Raji (cell line): ENCODE data around the gene KATNAL2.

Source experiments
- POLR2A ChIP-seq: IDR thresholded peaks from 2 replicates; pipeline ENCODE4 v1.6.1; 2011; ENCODE audit warnings: low read depth, low read length, control low read depth; ENCODE audit not compliant: insufficient read depth

The KATNAL2 gene

DNA sequence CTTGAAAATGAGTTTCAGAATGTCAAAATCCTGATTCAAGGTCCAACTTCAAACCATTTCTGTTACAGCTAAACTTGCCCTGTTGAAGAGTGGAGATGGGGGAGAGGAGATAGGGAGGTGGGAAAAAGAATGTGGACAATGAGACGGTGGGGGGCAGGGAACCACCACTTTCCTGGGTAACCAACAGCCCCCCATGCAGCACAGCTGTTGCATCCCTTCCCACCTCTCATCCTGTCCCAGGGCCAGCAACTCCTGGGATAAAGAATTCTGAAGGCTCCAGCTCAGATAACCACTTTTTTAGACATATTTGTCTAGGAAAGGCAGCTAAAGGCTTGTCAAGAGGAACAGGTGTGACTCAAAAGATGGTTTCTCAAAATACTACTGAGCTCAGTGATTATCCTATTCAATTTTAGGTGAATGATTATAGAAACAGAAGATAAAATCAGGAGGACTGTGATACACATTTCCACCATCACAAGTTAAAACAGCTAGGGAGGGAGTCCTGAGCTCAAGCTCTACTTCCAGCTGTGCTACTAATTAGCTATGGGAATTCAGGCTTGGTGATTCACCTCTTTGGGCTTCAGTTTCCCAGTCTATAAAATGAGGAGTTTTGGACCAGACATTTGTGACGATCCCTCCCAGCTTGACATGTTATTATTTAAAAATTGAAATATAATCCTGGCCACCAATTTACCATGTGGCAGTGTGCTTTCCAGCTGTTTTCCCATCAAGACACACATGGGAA, 196.6 kb downstream of the KATNAL2 start:
- no peak for TF ChIP-seq POLR2A

DNA sequence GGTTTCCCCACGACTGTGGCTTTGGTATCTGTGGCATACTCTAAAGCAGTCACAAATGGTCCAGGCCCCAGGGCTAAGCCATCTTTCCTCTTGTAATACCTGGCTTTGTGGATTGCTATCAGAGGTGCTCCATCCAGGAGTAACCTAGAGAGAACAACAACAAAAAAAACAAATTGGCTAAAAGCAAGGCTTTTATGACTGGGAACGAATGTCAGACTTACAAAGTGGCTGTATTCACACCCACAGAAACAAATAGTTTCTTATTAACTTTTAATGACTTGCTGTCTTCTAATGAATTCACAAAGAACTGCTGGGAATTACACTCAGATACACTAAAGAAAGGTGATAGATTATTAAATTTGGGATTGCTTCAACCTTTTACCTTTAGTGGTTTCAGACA, 197.8 kb downstream of the KATNAL2 start:
- TF ChIP-seq POLR2A = no peak

- no peak for TF ChIP-seq POLR2A
These were observed 201.6 kb downstream of the KATNAL2 start for GRCh38 chr18:47118981-47119380.

DNA sequence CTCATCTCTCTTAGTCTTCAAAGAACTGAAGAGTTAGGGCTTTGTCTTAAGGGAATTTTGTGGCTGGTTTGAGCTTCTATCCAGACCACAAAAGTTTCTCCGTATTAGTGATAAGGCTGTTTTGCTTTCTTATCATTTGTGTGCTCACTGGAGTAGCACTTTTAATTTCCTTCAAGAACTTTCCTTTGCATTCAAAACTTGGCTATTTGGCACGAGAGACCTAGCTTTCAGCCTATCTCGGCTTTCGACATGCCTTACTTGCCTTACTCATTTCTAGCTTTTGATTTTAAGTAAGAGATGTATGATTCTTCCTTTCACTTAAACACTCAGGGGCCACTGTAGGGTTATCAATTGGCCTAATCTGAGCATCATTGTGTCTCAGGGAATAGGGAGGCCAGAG, 203.0 kb downstream of the KATNAL2 start:
- TF ChIP-seq POLR2A = no peak

GRCh38 chr18:47121146-47121545, 203.7 kb downstream of the KATNAL2 start:
- TF ChIP-seq POLR2A = no peak

DNA sequence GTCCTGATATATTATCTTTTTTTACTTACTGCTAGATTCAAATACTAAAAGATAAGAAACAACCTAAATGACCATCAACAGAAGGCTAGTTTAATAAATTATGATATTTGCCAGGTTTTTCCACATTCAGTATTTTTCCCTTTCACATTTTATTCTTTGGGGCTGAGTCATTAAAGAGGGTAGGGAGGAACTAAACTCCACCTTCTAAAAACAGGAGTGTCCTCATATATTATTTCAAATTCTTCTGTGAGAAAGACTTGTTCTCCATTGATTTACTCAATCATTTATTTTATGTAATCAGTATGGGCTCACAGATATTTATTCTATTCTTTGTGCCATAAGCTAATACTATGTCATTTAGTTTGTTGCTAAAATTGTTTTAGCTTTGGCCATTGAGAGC, 223.9 kb downstream of the KATNAL2 start:
- TF ChIP-seq POLR2A = no peak

GRCh38 chr18:47143153-47143552, 225.8 kb downstream of the KATNAL2 start:
- no peak for TF ChIP-seq POLR2A

- TF ChIP-seq POLR2A = no peak
These were observed 226.6 kb downstream of the KATNAL2 start for GRCh38 chr18:47143899-47144485.

DNA sequence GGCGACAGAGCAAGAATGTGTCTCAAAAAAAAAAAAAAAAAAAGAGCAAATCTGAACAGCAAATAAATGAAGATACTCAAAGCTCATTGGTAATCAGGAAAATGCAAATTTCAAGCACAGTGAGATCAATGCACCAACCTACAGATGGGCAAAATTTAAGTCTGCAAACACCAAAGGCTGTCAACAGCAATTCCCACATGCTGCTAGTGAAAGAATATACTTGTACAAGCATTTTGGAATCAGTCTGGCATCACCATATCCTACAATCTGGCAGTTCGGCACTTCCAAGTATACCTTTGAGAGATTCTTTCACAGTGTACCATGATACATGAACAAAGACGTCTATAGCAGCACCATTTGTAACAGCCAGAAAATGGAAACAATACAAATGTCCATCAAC, 228.8 kb downstream of the KATNAL2 start:
- TF ChIP-seq POLR2A = no peak

- TF ChIP-seq POLR2A = no peak
These were observed 232.1 kb downstream of the KATNAL2 start for GRCh38 chr18:47149457-47150028.

- TF ChIP-seq POLR2A = peak; percentile 91
These were observed 232.8 kb downstream of the KATNAL2 start, which contains the start of gene HDHD2 for GRCh38 chr18:47150029-47150823. Gene HDHD2, minus strand, starts transcription at chr18:47150500. Its CDS starts 14,061 bp downstream, at chr18:47136439.

DNA sequence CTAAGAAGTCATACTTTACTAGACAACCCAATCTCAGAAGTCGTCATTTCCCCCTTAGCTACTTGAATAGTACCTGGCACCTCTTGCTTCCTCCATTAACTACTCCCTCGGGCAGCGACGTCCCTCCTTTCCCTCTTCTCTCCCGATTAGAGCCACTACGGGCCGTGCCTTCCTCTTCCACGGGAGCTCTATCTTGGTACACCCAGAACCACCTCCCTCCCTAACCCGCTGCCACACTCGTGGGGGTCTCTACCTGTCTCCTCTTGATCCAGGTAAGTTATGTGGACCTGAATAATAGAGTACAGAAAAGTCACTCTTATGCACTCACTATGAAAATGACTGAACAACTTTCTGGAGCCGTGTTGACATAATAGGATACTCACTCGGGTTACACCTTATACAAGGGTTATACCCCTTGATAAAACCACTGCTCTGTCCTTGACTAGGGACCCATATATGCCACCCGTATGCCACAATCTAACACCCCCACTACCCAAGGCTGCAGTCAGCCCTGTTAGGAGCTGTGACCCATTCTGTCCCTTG, 233.5 kb downstream of the KATNAL2 start:
- TF ChIP-seq POLR2A = no peak

GRCh38 chr18:47151439-47151838, 234.0 kb downstream of the KATNAL2 start:
- no peak for TF ChIP-seq POLR2A
